Neural progenitor cell (in vitro differentiated cells): ENCODE data around the gene NABP1. TPM values are rescaled to one million over a fixed set of nuclear protein-coding genes. Genes with fewer than 3 reads are reported as not detected.

Experiments
- DNase-seq: peaks from one replicate; pipeline ENCODE4 v3.0.0-alpha.2; 2016; ENCODE audit warnings: low spot score
- H2AFZ ChIP-seq: fragments of 200-600 bp; sonication (generic); replicated peaks from 2 replicates; pipeline ENCODE4 v1.6.1; 2016; ENCODE audit warnings: antibody characterized with exemption
- H3F3A ChIP-seq: fragments of 200-600 bp; sonication (generic); 2 replicates; pipeline ENCODE4 v1.6.1; 2016; ENCODE audit warnings: antibody characterized with exemption, low read depth
- H3K27ac ChIP-seq: fragments of 200-600 bp; sonication (generic); 2 replicates; pipeline ENCODE4 v1.5.1; 2016; ENCODE audit warnings: mild to moderate bottlenecking
- H3K27me3 ChIP-seq: fragments of 200-600 bp; sonication (generic); 2 replicates; pipeline ENCODE4 v1.6.1; 2016; ENCODE audit warnings: mild to moderate bottlenecking, moderate library complexity
- H3K36me3 ChIP-seq: fragments of 200-600 bp; sonication (generic); 2 replicates; pipeline ENCODE4 v1.5.1; 2016
- H3K4me1 ChIP-seq: fragments of 200-600 bp; sonication (generic); 2 replicates; pipeline ENCODE4 v1.6.1; 2016; ENCODE audit warnings: mixed run types
- H3K4me2 ChIP-seq: fragments of 200-600 bp; sonication (generic); 2 replicates; pipeline ENCODE4 v1.6.1; 2016
- H3K4me3 ChIP-seq: fragments of 200-600 bp; sonication (generic); 2 replicates; pipeline ENCODE4 v1.5.1; 2016
- H3K79me2 ChIP-seq: fragments of 200-600 bp; sonication (generic); 2 replicates; pipeline ENCODE4 v1.6.1; 2016; ENCODE audit warnings: low read depth
- H3K9ac ChIP-seq: fragments of 200-600 bp; sonication (generic); 2 replicates; pipeline ENCODE4 v1.6.1; 2016
- H3K9me3 ChIP-seq: fragments of 200-600 bp; sonication (generic); 2 replicates; pipeline ENCODE4 v1.5.1; 2016; ENCODE audit warnings: low read depth
- H4K20me1 ChIP-seq: fragments of 200-600 bp; sonication (generic); 2 replicates; pipeline ENCODE4 v1.6.1; 2016; ENCODE audit warnings: low read depth
- H3K27ac Mint-ChIP-seq: 3 replicates; pipeline ENCODE4 v1.8.0; 2021; ENCODE audit warnings: mixed read lengths
- H3K27me3 Mint-ChIP-seq: 2 replicates; pipeline ENCODE4 v1.8.0; 2022; ENCODE audit warnings: low read depth, mild to moderate bottlenecking, inconsistent platforms, moderate library complexity, mixed read lengths; ENCODE audit not compliant: insufficient read depth
- H3K36me3 Mint-ChIP-seq: 3 replicates; pipeline ENCODE4 v1.8.0; 2021; ENCODE audit warnings: mixed read lengths
- H3K4me1 Mint-ChIP-seq: 3 replicates; pipeline ENCODE4 v1.8.0; 2021; ENCODE audit warnings: mixed read lengths
- H3K4me3 Mint-ChIP-seq: 3 replicates; pipeline ENCODE4 v1.8.0; 2021; ENCODE audit warnings: mild to moderate bottlenecking, moderate library complexity, mixed read lengths
- H3K9me3 Mint-ChIP-seq: 3 replicates; pipeline ENCODE4 v1.8.0; 2020; ENCODE audit warnings: mixed read lengths
- EZH2 ChIP-seq: fragments of 200-600 bp; sonication (generic); IDR thresholded peaks from 2 replicates; pipeline ENCODE4 v1.6.1; 2017; ENCODE audit warnings: antibody characterized with exemption, mild to moderate bottlenecking, moderate library complexity
- EZH2phosphoT487 ChIP-seq: fragments of 200-600 bp; sonication (generic); IDR thresholded peaks from 2 replicates; pipeline ENCODE4 v1.6.1; 2017; ENCODE audit warnings: antibody characterized with exemption
- total RNA-seq: library from RNA; depleted of rRNA; stranded (reverse); fragments of >200 nt; gene quantifications from 2 replicates; pipeline ENCODE4 v1.2.3, GENCODE V29; 2015; ENCODE audit warnings: low replicate concordance
- TF ChIP-seq, protein P1 (sequence below): fragments of 200-600 bp; sonication (generic); IDR thresholded peaks from 2 replicates; pipeline ENCODE4 v1.5.1; 2017; ENCODE audit warnings: antibody characterized with exemption, mild to moderate bottlenecking

NABP1 gene
- total RNA-seq, 1 donor from 2014 or later = 2.8 TPM

GRCh38 chr2:191649519-191649918 lies 28.4 kb upstream of the NABP1 start:
- no peak overlapping the region for H3K4me3 Mint-ChIP-seq
- no peaks in the 10 kb centered on the region for H3K36me3 Mint-ChIP-seq
- no peaks in the 10 kb centered on the region for H3K9me3 Mint-ChIP-seq
- no peaks in the 10 kb centered on the region for H3K27me3 ChIP-seq
- no peak overlapping the region for H3K27ac ChIP-seq
- H3K4me1 ChIP-seq = peaks cover 13% of the 10 kb centered on the region
- peaks cover 6% of the 10 kb centered on the region for H3F3A ChIP-seq
- peaks cover 2% of the 10 kb centered on the region for H3K27me3 Mint-ChIP-seq
- H3K79me2 ChIP-seq = no peaks in the 10 kb centered on the region
- no peaks in the 10 kb centered on the region for H4K20me1 ChIP-seq
- no peak overlapping the region for H3K9ac ChIP-seq
- H3K27ac Mint-ChIP-seq = no peak overlapping the region
- no peaks in the 10 kb centered on the region for H3K4me1 Mint-ChIP-seq
- H3K4me3 ChIP-seq = no peak overlapping the region
- H3K9me3 ChIP-seq = no peaks in the 10 kb centered on the region
- H3K36me3 ChIP-seq = no peaks in the 10 kb centered on the region
- no peak for DNase-seq
- H2AFZ ChIP-seq = no peak overlapping the region
- no peak overlapping the region for H3K4me2 ChIP-seq
- TF ChIP-seq EZH2 (no peak), EZH2phosphoT487 (no peak)
- TF ChIP-seq, protein P1, sequence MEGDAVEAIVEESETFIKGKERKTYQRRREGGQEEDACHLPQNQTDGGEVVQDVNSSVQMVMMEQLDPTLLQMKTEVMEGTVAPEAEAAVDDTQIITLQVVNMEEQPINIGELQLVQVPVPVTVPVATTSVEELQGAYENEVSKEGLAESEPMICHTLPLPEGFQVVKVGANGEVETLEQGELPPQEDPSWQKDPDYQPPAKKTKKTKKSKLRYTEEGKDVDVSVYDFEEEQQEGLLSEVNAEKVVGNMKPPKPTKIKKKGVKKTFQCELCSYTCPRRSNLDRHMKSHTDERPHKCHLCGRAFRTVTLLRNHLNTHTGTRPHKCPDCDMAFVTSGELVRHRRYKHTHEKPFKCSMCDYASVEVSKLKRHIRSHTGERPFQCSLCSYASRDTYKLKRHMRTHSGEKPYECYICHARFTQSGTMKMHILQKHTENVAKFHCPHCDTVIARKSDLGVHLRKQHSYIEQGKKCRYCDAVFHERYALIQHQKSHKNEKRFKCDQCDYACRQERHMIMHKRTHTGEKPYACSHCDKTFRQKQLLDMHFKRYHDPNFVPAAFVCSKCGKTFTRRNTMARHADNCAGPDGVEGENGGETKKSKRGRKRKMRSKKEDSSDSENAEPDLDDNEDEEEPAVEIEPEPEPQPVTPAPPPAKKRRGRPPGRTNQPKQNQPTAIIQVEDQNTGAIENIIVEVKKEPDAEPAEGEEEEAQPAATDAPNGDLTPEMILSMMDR = no peak

GRCh38 chr2:191650896-191651773 lies 26.8 kb upstream of the NABP1 start:
- H3K36me3 ChIP-seq = no peaks in the 10 kb centered on the region
- H3K27me3 ChIP-seq = no peaks in the 10 kb centered on the region
- peak; percentile 45 for DNase-seq
- Mint-ChIP-seq H3K27ac (no peak overlapping the region), H3K9me3 (no peaks in the 10 kb centered on the region), H3K27me3 (peaks cover 2% of the 10 kb centered on the region), H3K4me1 (no peaks in the 10 kb centered on the region), H3K4me3 (no peak overlapping the region), H3K36me3 (no peaks in the 10 kb centered on the region)
- TF ChIP-seq, protein P1 = no peak
- no peak for TF ChIP-seq EZH2phosphoT487
- TF ChIP-seq EZH2 = no peak
- H3K4me3 ChIP-seq = no peak overlapping the region
- H3K27ac ChIP-seq = no peak overlapping the region
- H2AFZ ChIP-seq = peak overlapping the region; percentile 52
- H3K4me2 ChIP-seq = peak overlapping the region; percentile 25
- H3K9ac ChIP-seq = no peak overlapping the region
- H4K20me1 ChIP-seq = no peaks in the 10 kb centered on the region
- no peaks in the 10 kb centered on the region for H3K79me2 ChIP-seq
- peaks cover 6% of the 10 kb centered on the region for H3F3A ChIP-seq
- peaks cover 13% of the 10 kb centered on the region for H3K4me1 ChIP-seq
- no peaks in the 10 kb centered on the region for H3K9me3 ChIP-seq

DNA sequence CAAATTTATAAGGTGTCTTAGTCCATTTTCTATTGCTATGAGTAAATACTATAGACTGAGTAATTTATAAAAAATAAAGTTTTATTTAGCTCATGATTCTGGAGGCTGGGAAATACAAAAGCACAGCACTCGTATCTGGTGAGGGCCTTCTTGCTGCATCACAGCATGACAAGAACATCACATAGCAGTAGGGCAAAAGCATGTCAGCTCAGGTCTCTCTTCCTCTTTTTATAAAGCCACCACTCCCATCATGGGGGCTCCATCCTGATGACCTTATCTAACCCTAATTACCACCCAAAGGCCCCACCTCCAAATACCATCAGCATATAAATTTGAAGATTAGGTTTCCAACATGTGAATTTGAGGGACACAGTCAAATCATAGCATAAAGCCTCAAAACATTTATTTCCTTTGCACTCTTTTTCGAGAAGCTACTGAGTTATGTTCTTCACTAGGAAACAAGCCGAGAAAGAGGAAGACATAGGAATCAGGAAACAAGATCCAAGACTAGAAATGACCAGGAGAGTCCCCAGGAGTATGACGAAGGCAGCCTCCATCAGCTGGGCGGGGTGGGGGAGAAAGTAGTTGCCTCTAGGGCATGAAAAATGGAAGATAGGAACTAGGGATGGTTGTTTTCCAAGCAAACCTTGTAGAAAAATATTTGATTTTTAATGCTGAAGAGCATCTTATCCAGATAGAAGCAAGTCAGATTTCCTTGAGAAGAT lies 24.1 kb upstream of the NABP1 start:
- no peak overlapping the region for H3K4me3 ChIP-seq
- H3F3A ChIP-seq = peaks cover 6% of the 10 kb centered on the region
- H4K20me1 ChIP-seq = no peaks in the 10 kb centered on the region
- H3K36me3 ChIP-seq = no peaks in the 10 kb centered on the region
- no peak overlapping the region for H3K27ac ChIP-seq
- no peak for DNase-seq
- no peak for TF ChIP-seq EZH2phosphoT487
- TF ChIP-seq, protein P1 = no peak
- no peak for TF ChIP-seq EZH2
- Mint-ChIP-seq H3K9me3 (no peaks in the 10 kb centered on the region), H3K4me1 (no peaks in the 10 kb centered on the region), H3K27me3 (no peaks in the 10 kb centered on the region), H3K27ac (no peak overlapping the region), H3K4me3 (no peak overlapping the region), H3K36me3 (no peaks in the 10 kb centered on the region)
- H3K9ac ChIP-seq = no peak overlapping the region
- no peak overlapping the region for H2AFZ ChIP-seq
- no peak overlapping the region for H3K4me2 ChIP-seq
- H3K4me1 ChIP-seq = peaks cover 13% of the 10 kb centered on the region
- no peaks in the 10 kb centered on the region for H3K27me3 ChIP-seq
- H3K79me2 ChIP-seq = no peaks in the 10 kb centered on the region
- no peaks in the 10 kb centered on the region for H3K9me3 ChIP-seq
